Loucy (cell line): ENCODE data around the gene ITPKB.

Experiments used
- H2AFZ ChIP-seq: fragments of 200-600 bp; sonication (generic); 2 replicates; pipeline ENCODE4 v1.6.0; 2016; ENCODE audit warnings: antibody characterized with exemption, mild to moderate bottlenecking, low read length, moderate library complexity
- H3F3A ChIP-seq: fragments of 200-600 bp; 2 replicates; pipeline ENCODE4 v1.6.0; 2016; ENCODE audit warnings: antibody characterized with exemption, low read depth, mild to moderate bottlenecking
- H3K27me3 ChIP-seq: fragments of 200-600 bp; sonication (generic); 2 replicates; pipeline ENCODE4 v1.6.1; 2014; ENCODE audit warnings: low read length, mild to moderate bottlenecking; ENCODE audit not compliant: insufficient read depth, poor library complexity, severe bottlenecking
- H3K36me3 ChIP-seq: fragments of 200-600 bp; sonication (generic); 2 replicates; pipeline ENCODE4 v1.6.1; 2016; ENCODE audit warnings: low read length; ENCODE audit not compliant: insufficient read depth
- H3K4me1 ChIP-seq: fragments of 200-600 bp; sonication (generic); 2 replicates; pipeline ENCODE4 v1.5.1; 2014; ENCODE audit warnings: low read length, mild to moderate bottlenecking; ENCODE audit not compliant: insufficient read depth, poor library complexity, severe bottlenecking
- H3K4me2 ChIP-seq: fragments of 200-600 bp; sonication (generic); 2 replicates; pipeline ENCODE4 v1.6.0; 2014; ENCODE audit warnings: antibody characterized with exemption, low read length, low read depth, mild to moderate bottlenecking; ENCODE audit not compliant: poor library complexity, severe bottlenecking
- H3K4me3 ChIP-seq: fragments of 200-600 bp; sonication (generic); 2 replicates; pipeline ENCODE4 v1.5.1; 2014; ENCODE audit warnings: low read length, mild to moderate bottlenecking, mixed read lengths; ENCODE audit not compliant: poor library complexity, severe bottlenecking
- H3K79me2 ChIP-seq: fragments of 200-600 bp; sonication (generic); 2 replicates; pipeline ENCODE4 v1.6.1; 2014; ENCODE audit warnings: low read length; ENCODE audit not compliant: insufficient read depth
- H3K9ac ChIP-seq: fragments of 200-600 bp; sonication (generic); 2 replicates; pipeline ENCODE4 v1.6.0; 2014; ENCODE audit warnings: mild to moderate bottlenecking, low read depth, low read length, moderate library complexity; ENCODE audit not compliant: poor library complexity, severe bottlenecking
- H3K9me2 ChIP-seq: fragments of 200-600 bp; sonication (generic); replicated peaks from 2 replicates; pipeline ENCODE4 v1.6.1; 2016; ENCODE audit warnings: low read depth, low read length, mixed read lengths
- H3K9me3 ChIP-seq: fragments of 200-600 bp; sonication (generic); 2 replicates; pipeline ENCODE4 v1.6.1; 2014; ENCODE audit warnings: mild to moderate bottlenecking, antibody characterized with exemption, low read length, low read depth; ENCODE audit not compliant: insufficient read depth
- H4K20me1 ChIP-seq: fragments of 200-600 bp; sonication (generic); 2 replicates; pipeline ENCODE4 v1.6.0; 2014; ENCODE audit warnings: antibody characterized with exemption, low read length, mild to moderate bottlenecking; ENCODE audit not compliant: insufficient read depth, poor library complexity, severe bottlenecking
- CTCF ChIP-seq: fragments of 200-600 bp; sonication (generic); conservative IDR thresholded peaks from 2 replicates; pipeline ENCODE4 v1.5.1; 2014; ENCODE audit warnings: mild to moderate bottlenecking, antibody characterized with exemption, low read length
- EZH2phosphoT487 ChIP-seq: fragments of 200-600 bp; IDR thresholded peaks from 2 replicates; pipeline ENCODE4 v1.6.1; 2018; ENCODE audit warnings: antibody characterized with exemption, mild to moderate bottlenecking, moderate library complexity, borderline replicate concordance

Gene ITPKB

GRCh38 chr1:226730836-226731235 lies 8.2 kb downstream of the ITPKB start:
- H3K4me2 ChIP-seq = peak overlapping the region; percentile 96
- peaks cover 85% of the 10 kb centered on the region for H3K4me1 ChIP-seq
- H3K79me2 ChIP-seq = peaks cover 100% of the 10 kb centered on the region
- H3K9me2 ChIP-seq = no peaks in the 10 kb centered on the region
- H3K36me3 ChIP-seq = peaks cover 17% of the 10 kb centered on the region; the same call in 1 of the 2 replicates
- TF ChIP-seq CTCF (no peak), EZH2phosphoT487 (no peak)
- no peak overlapping the region for H2AFZ ChIP-seq
- H3F3A ChIP-seq = 0 out of 2 replicates have a peak, but pooled peaks cover 4% of the 10 kb centered on the region
- no peaks in the 10 kb centered on the region for H3K9me3 ChIP-seq
- H3K9ac ChIP-seq = peak overlapping the region; percentile 62
- H3K4me3 ChIP-seq = peak overlapping the region; percentile 96
- peaks cover 86% of the 10 kb centered on the region for H4K20me1 ChIP-seq
- H3K27me3 ChIP-seq = no peaks in the 10 kb centered on the region

- Histone ChIP-seq H3K4me1 (peaks cover 85% of the 10 kb centered on the region), H3K79me2 (peaks cover 100% of the 10 kb centered on the region), H3K4me2 (peak overlapping the region; percentile 96), H3K9me3 (no peaks in the 10 kb centered on the region), H3K4me3 (peak overlapping the region; percentile 96), H3K9ac (peak overlapping the region; percentile 62), H3K27me3 (no peaks in the 10 kb centered on the region), H4K20me1 (peaks cover 86% of the 10 kb centered on the region), H3K9me2 (no peaks in the 10 kb centered on the region), H3F3A (0 out of 2 replicates have a peak, but pooled peaks cover 4% of the 10 kb centered on the region), H2AFZ (no peak overlapping the region), H3K36me3 (peaks cover 15% of the 10 kb centered on the region; the same call in 1 of the 2 replicates)
- TF ChIP-seq CTCF (no peak), EZH2phosphoT487 (no peak)
Measured at GRCh38 chr1:226730071-226730470, 9.0 kb downstream of the ITPKB start.

- H3K9me3 ChIP-seq = no peaks in the 10 kb centered on the region
- peaks cover 83% of the 10 kb centered on the region for H4K20me1 ChIP-seq
- peaks cover 88% of the 10 kb centered on the region for H3K4me1 ChIP-seq
- H3F3A ChIP-seq = 0 out of 2 replicates have a peak, but pooled peaks cover 4% of the 10 kb centered on the region
- H3K9ac ChIP-seq = peak overlapping the region; percentile 12
- H3K9me2 ChIP-seq = no peaks in the 10 kb centered on the region
- peak overlapping the region; percentile 58 for H3K4me3 ChIP-seq
- H3K79me2 ChIP-seq = peaks cover 100% of the 10 kb centered on the region
- H3K36me3 ChIP-seq = peaks cover 17% of the 10 kb centered on the region; the same call in 1 of the 2 replicates
- H3K27me3 ChIP-seq = no peaks in the 10 kb centered on the region
- no peak for TF ChIP-seq CTCF
- no peak for TF ChIP-seq EZH2phosphoT487
- no peak overlapping the region for H2AFZ ChIP-seq
- H3K4me2 ChIP-seq = peak overlapping the region; percentile 78
Measured at GRCh38 chr1:226728448-226728847, 10.6 kb downstream of the ITPKB start.
